Kidney (tissue), 14 donors: ENCODE results near the gene PLD6. TPM values are rescaled to one million over a fixed set of nuclear protein-coding genes. Genes with fewer than 3 reads are reported as not detected.

Experiments
- DNase-seq, 5 donors: peaks; one replicate each; pipeline ENCODE4 v3.0.0-alpha.2; 2013 to 2020
- FAIRE-seq: peaks from 2 replicates; lab custom pipeline; 2012; peaks lifted over from hg19 to GRCh38; lab: Jason Lieb, UNC
- H3K27ac ChIP-seq, 2 donors: one replicate each; pipeline ENCODE4 v1.7.0; 2013; ENCODE audit warnings: low read depth in 2 of 2, low read length in 2 of 2, inconsistent platforms in 1 of 2
- H3K27me3 ChIP-seq: one replicate; pipeline ENCODE4 v1.7.1; 2013; ENCODE audit warnings: low read length, inconsistent platforms; ENCODE audit not compliant: control insufficient read depth, insufficient read depth
- H3K36me3 ChIP-seq, 3 donors: one replicate each; pipeline versions ENCODE4 v1.7.0 to v1.7.1; 2013; ENCODE audit warnings: low read length in 3 of 3, control low read depth in 1 of 3, inconsistent platforms in 1 of 3; ENCODE audit not compliant: insufficient read depth in 3 of 3, control insufficient read depth in 2 of 3
- H3K4me1 ChIP-seq, 3 donors: one replicate each; pipeline versions ENCODE4 v1.7.0 to v1.7.1; 2013; ENCODE audit warnings: low read length in 3 of 3, inconsistent platforms in 1 of 3, low read depth in 1 of 3; ENCODE audit not compliant: control insufficient read depth in 2 of 3, insufficient read depth in 2 of 3
- H3K4me3 ChIP-seq, 3 donors: one replicate each; pipeline versions ENCODE4 v1.7.0 to v1.8.1; 2013; ENCODE audit warnings: low read length in 3 of 3, control low read depth in 1 of 3, inconsistent platforms in 1 of 3
- H3K9ac ChIP-seq, 3 donors: one replicate each; pipeline versions ENCODE4 v1.7.0 to v1.7.1; 2013; ENCODE audit warnings: low read length in 3 of 3, control low read depth in 1 of 3, inconsistent platforms in 1 of 3
- H3K9me3 ChIP-seq, 3 donors: one replicate each; pipeline versions ENCODE4 v1.7.0 to v1.7.1; 2013; ENCODE audit warnings: low read length in 3 of 3, control low read depth in 1 of 3, inconsistent platforms in 1 of 3; ENCODE audit not compliant: control insufficient read depth in 2 of 3, insufficient read depth in 1 of 3
- CTCF ChIP-seq: IDR thresholded peaks from 3 replicates; pipeline ENCODE4 v1.5.1; 2012; ENCODE audit warnings: mild to moderate bottlenecking, moderate library complexity, borderline replicate concordance; ENCODE audit not compliant: insufficient read depth; ENCODE audit errors: extremely low read depth
- intact Hi-C: fragments of 100-400 bp; cut with DNase I; formaldehyde crosslinking; loops from one replicate; pipeline ENCODE4 v1.11.1; 2022
- polyA plus RNA-seq: library from polyadenylated mRNA; stranded (reverse); fragments of 350-450 nt; fragmentation: Illumina TruSeq; extraction: RNeasy Lipid Tissue Mini Kit (QIAGEN cat#74804); gene quantifications from one replicate; pipeline ENCODE4 v1.2.3, GENCODE V29; 2014; ENCODE audit warnings: low read depth, low replicate concordance; ENCODE audit not compliant: insufficient read depth
- total RNA-seq: library from RNA; stranded (reverse); fragmentation: NEBNext Ultra II Directional; extraction: Animal tissue kit (Norgen Biotek cat#: 25700); gene quantifications from one replicate; pipeline ENCODE4 v1.2.1, GENCODE V29; 2021
- donor health status: control.
- donor health status: control.
- donor health status: control.
- donor health status: control.
- donor health status: control.
- donor health status: DM: yes; HTN: yes; CAD: no.
- donor health status: Normal renal cell carcinoma (clear cell type).

The PLD6 gene
- total and polyA plus RNA-seq, 2 donors from 2014 or later = 2.9 to 3.7 TPM

DNA sequence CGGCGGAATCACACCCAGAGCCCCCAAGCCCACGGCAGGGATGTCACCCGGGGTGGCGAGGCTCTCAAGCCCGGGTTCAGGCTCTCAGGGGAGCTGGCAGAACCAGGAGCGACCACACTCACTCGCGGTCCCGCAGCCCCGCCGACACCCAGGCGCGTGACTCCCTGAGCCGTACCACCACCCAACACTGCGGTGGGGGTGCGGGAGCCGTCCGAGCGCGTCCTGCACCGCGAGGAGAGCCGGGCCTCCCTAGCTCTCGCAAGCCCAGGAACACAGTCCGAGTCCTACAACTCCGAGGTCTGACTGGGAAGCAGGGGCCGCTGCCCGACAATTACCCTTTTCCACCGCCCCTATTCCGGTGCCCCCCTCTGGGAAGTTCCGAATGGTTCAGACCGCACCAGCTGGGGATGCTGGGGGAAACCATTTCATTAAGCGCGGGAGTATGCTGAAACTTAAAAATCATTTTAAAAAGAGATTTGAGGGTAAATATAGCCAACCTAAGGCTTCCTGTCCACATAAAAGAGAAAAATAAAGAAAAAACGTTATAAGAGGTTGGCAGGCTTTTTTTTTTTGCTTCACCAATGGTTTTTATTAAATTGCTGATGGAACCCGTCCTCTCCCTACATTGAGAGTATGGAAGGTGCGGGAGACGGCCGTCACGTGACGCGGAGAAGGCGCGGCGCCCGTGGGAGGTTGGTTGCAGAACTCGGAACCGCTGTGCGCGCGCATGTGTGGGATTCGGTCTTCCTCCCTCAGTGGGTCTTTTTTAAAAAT is 31.1 kb upstream of the PLD6 start, which contains the start of gene FLCN:
FLCN (minus strand) TSS at position 143 of the 774 bp plus-strand sequence. CDS start 9,031 bp downstream, outside the sequence.
- FAIRE-seq (no peak), DNase-seq (peak; percentile 87 to 97 (median 95))
- peak within 1 kb of the TSS; percentile 99 for H3K27ac ChIP-seq
- H3K4me1 ChIP-seq = peaks cover 0 to 11% (median 0%) of the 10 kb centered on the region in 3 donors
- H3K9ac ChIP-seq = peak within 1 kb of the TSS; percentile 20 to 96 (median 93)
- no peaks in the 10 kb centered on the region for H3K9me3 ChIP-seq
- H3K4me3 ChIP-seq = peak within 1 kb of the TSS; percentile 84 to 97 (median 97)
- no peaks in the 10 kb centered on the region for H3K27me3 ChIP-seq
- peaks cover 0 to 5% (median 3%) of the 10 kb centered on the region in 3 donors for H3K36me3 ChIP-seq
- TF ChIP-seq CTCF = no peak
- intact Hi-C loops = no loop called here

GRCh38 chr17:17236295-17237025 is 30.3 kb upstream of the PLD6 start:
- FAIRE-seq (no peak), DNase-seq (peak in 2 of 5 donors; percentile 29 to 32)
- no peak for TF ChIP-seq CTCF
- H3K27ac ChIP-seq = peak overlapping the region; percentile 99
- peaks cover 0 to 11% (median 0%) of the 10 kb centered on the region in 3 donors for H3K4me1 ChIP-seq
- peak overlapping the region; percentile 20 to 96 (median 93) for H3K9ac ChIP-seq
- no peaks in the 10 kb centered on the region for H3K9me3 ChIP-seq
- H3K27me3 ChIP-seq = no peaks in the 10 kb centered on the region
- intact Hi-C loops = no loop called here
- H3K36me3 ChIP-seq = peaks cover 0 to 7% (median 5%) of the 10 kb centered on the region in 3 donors
- peak overlapping the region; percentile 84 to 97 (median 97) for H3K4me3 ChIP-seq

GRCh38 chr17:17235212-17236174 is 29.4 kb upstream of the PLD6 start:
- intact Hi-C loops = no loop called here
- TF ChIP-seq CTCF = no peak
- Histone ChIP-seq H3K9ac (peak overlapping the region; percentile 20 to 96 (median 93)), H3K27ac (no peak overlapping the region), H3K27me3 (no peaks in the 10 kb centered on the region), H3K9me3 (no peaks in the 10 kb centered on the region), H3K4me3 (peak overlapping the region; percentile 84 to 97 (median 97)), H3K4me1 (peaks cover 0 to 11% (median 0%) of the 10 kb centered on the region in 3 donors), H3K36me3 (peaks cover 0 to 11% (median 5%) of the 10 kb centered on the region in 3 donors)
- DNase-seq (peak in 2 of 5 donors; percentile 11 to 14), FAIRE-seq (no peak)
